Cardiac fibroblast (primary cell): ENCODE measurements around the gene ARMC7.

Experiments used
- DNase-seq, 2 donors: peaks; one replicate each; pipeline versions ENCODE4 v3.0.0 to v3.0.0-alpha.2; 2010; ENCODE audit warnings: low read depth in 2 of 2
- H3K4me3 ChIP-seq, 2 donors: replicated peaks in 1 of 2; 1 replicate in 1 of 2; 2 replicates in 1 of 2; pipeline ENCODE4 v1.5.1; 2011; ENCODE audit warnings: low read depth in 2 of 2, low read length in 2 of 2, mild to moderate bottlenecking in 2 of 2, moderate library complexity in 1 of 2
- CTCF ChIP-seq: IDR thresholded peaks from one replicate; pipeline ENCODE4 v1.5.1; 2011; ENCODE audit warnings: low read depth, mild to moderate bottlenecking, low read length, inconsistent platforms

The ARMC7 gene

GRCh38 chr17:75094871-75095399 is 14.8 kb upstream of the ARMC7 start:
- no peak overlapping the region for H3K4me3 ChIP-seq
- no peak for DNase-seq
- TF ChIP-seq CTCF = no peak

- DNase-seq = peak; percentile 69 to 84
- no peak for TF ChIP-seq CTCF
- H3K4me3 ChIP-seq = no peak overlapping the region
These were observed 13.6 kb upstream of the ARMC7 start for GRCh38 chr17:75096082-75096625.

DNA sequence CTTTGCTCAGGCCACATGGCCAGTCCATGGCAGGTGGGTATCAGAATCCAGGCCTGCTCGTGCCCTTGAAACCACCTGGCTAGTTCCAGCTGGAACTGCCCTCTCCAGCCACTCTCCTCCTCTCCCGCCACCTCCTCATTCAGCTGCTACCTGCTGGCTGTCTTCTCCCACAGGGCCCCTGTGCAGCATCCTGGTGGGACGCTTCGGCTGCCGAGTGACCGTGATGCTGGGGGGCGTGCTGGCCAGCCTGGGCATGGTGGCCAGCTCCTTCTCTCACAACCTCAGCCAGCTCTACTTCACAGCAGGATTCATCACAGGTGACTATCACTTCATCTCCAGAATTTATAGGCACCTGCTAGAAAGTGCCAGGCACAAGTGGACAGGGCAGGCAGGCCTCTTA is 11.9 kb upstream of the ARMC7 start:
- no peak overlapping the region for H3K4me3 ChIP-seq
- TF ChIP-seq CTCF = no peak
- DNase-seq = no peak

GRCh38 chr17:75098861-75099260 is 10.9 kb upstream of the ARMC7 start:
- DNase-seq = no peak
- no peak overlapping the region for H3K4me3 ChIP-seq
- TF ChIP-seq CTCF = no peak

DNA sequence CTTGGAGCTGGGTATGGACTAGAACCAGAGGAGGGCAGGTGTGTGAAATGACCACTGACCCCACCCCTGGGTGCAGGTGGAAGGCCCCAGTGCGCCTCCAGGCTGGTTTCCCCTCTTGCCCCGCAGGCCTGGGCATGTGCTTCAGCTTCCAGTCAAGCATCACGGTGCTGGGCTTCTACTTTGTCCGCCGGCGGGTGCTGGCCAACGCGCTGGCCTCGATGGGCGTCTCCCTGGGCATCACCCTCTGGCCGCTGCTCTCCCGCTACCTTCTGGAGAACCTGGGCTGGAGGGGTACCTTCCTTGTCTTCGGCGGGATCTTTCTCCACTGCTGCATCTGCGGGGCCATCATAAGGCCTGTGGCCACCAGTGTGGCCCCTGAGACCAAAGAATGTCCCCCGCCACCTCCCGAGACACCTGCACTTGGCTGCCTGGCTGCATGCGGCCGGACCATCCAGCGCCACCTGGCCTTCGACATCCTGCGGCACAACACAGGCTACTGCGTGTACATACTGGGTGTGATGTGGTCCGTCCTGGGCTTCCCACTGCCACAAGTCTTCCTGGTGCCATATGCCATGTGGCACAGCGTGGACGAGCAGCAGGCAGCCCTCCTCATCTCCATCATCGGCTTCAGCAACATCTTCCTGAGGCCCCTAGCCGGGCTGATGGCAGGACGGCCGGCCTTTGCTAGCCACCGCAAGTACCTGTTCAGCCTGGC is 9.7 kb upstream of the ARMC7 start:
- H3K4me3 ChIP-seq = no peak overlapping the region
- no peak for DNase-seq
- TF ChIP-seq CTCF = no peak

GRCh38 chr17:75102385-75102821 is 7.4 kb upstream of the ARMC7 start:
- TF ChIP-seq CTCF = no peak
- no peak overlapping the region for H3K4me3 ChIP-seq
- no peak for DNase-seq
